Endothelial cell of umbilical vein (primary cell): Measurements from ENCODE around the gene MYOCD. TPM values are rescaled to one million over a fixed set of nuclear protein-coding genes. Genes with fewer than 3 reads are reported as not detected.

Experiments
- BruUV-seq: library from RNA; stranded (reverse); fragments of 400-500 nt; replicated peaks from 2 replicates; lab custom pipeline; 2021; lab: Mats Ljungman, UMichigan
- CTCF ChIA-PET: fragments of 300-600, 350-600 bp; sonication (Branson Sonifier 250); formaldehyde crosslinking; loops from one replicate; lab custom pipeline; 2021; ENCODE audit warnings: antibody characterized with exemption, inconsistent platforms; lab: Charles Lee
- POLR2A ChIA-PET: fragments of 300-600, 350-600 bp; sonication (Branson Sonifier 250); formaldehyde crosslinking; loops from one replicate; lab custom pipeline; 2021; ENCODE audit warnings: antibody characterized with exemption, inconsistent platforms; lab: Charles Lee
- DNase-seq: peaks from one replicate; pipeline ENCODE4 v3.0.0-alpha.2; 2011; ENCODE audit warnings: low read depth, low spot score
- FAIRE-seq: peaks from 2 replicates; lab custom pipeline; 2011; peaks lifted over from hg19 to GRCh38; lab: Jason Lieb, UNC
- H2AFZ ChIP-seq: 2 replicates; pipeline ENCODE4 v1.6.0; 2012; ENCODE audit warnings: low read depth, low read length, control low read depth, inconsistent platforms
- H3K27ac ChIP-seq: 2 replicates; pipeline ENCODE4 v1.5.1; 2011; ENCODE audit warnings: low read depth, mild to moderate bottlenecking, control low read depth, low read length, moderate library complexity; ENCODE audit not compliant: insufficient read depth
- H3K27me3 ChIP-seq, 2 experiments: 2 replicates each; pipeline versions ENCODE4 v1.6.0 to v1.6.1; 2011; ENCODE audit warnings: low read length in 2 of 2, mixed read lengths in 1 of 2; ENCODE audit not compliant: control insufficient read depth in 2 of 2, insufficient read depth in 2 of 2
- H3K36me3 ChIP-seq, 2 experiments: 2 replicates in 1 of 2; 3 replicates in 1 of 2; pipeline ENCODE4 v1.5.1; 2011; ENCODE audit warnings: low read length in 2 of 2, mild to moderate bottlenecking in 1 of 2, moderate library complexity in 1 of 2; ENCODE audit not compliant: control insufficient read depth in 2 of 2, insufficient read depth in 2 of 2; ENCODE audit errors: extremely low read depth in 1 of 2
- H3K4me1 ChIP-seq: 3 replicates; pipeline ENCODE4 v1.5.1; 2011; ENCODE audit warnings: mild to moderate bottlenecking, low read length; ENCODE audit not compliant: control insufficient read depth, insufficient read depth; ENCODE audit errors: extremely low read depth
- H3K4me2 ChIP-seq: 2 replicates; pipeline ENCODE4 v1.6.1; 2011; ENCODE audit warnings: low read length, control low read depth, mixed read lengths; ENCODE audit not compliant: insufficient read depth
- H3K4me3 ChIP-seq, 3 experiments: fragments of 200-600 bp in 1 of 3; sonication (generic), shearing (Covaris generic) in 1 of 3; replicated peaks in 1 of 3; 2 replicates each; pipeline ENCODE4 v1.5.1; 2011 to 2016; ENCODE audit warnings: control low read depth in 3 of 3, low read length in 3 of 3, mild to moderate bottlenecking in 2 of 3, inconsistent platforms in 1 of 3, low read depth in 1 of 3, moderate library complexity in 1 of 3; ENCODE audit not compliant: insufficient read depth in 1 of 3
- H3K79me2 ChIP-seq: 2 replicates; pipeline ENCODE4 v1.6.0; 2012; ENCODE audit warnings: low read length, inconsistent platforms; ENCODE audit not compliant: control insufficient read depth, insufficient read depth
- H3K9ac ChIP-seq: replicated peaks from 2 replicates; pipeline ENCODE3; 2011; ENCODE audit warnings: low read length, control low read depth; ENCODE audit not compliant: insufficient read depth; ENCODE audit errors: extremely low read depth
- H3K9me1 ChIP-seq: replicated peaks from 3 replicates; pipeline ENCODE4 v1.6.0; 2011; ENCODE audit warnings: mild to moderate bottlenecking, low read length; ENCODE audit not compliant: control insufficient read depth, insufficient read depth; ENCODE audit errors: extremely low read depth
- H3K9me3 ChIP-seq: replicated peaks from 2 replicates; pipeline ENCODE4 v1.5.1; 2012; ENCODE audit warnings: low read length, inconsistent platforms; ENCODE audit not compliant: control insufficient read depth, insufficient read depth
- H4K20me1 ChIP-seq: replicated peaks from 2 replicates; pipeline ENCODE3; 2011; ENCODE audit warnings: mild to moderate bottlenecking, low read length; ENCODE audit not compliant: control insufficient read depth, insufficient read depth; ENCODE audit errors: extremely low read depth
- CTCF ChIP-seq, 2 donors: IDR thresholded peaks; 1 replicate in 1 of 2; 2 replicates in 1 of 2; pipeline ENCODE4 v1.5.1; 2011; ENCODE audit warnings: low read length in 2 of 2, mild to moderate bottlenecking in 2 of 2, moderate library complexity in 2 of 2, control low read depth in 1 of 2, inconsistent platforms in 1 of 2, low read depth in 1 of 2; ENCODE audit not compliant: insufficient read depth in 1 of 2; ENCODE audit errors: extremely low read depth in 1 of 2
- EZH2 ChIP-seq: IDR thresholded peaks from 2 replicates; pipeline ENCODE4 v1.6.1; 2012; ENCODE audit warnings: borderline replicate concordance, low read depth, mild to moderate bottlenecking, moderate library complexity, low read length, inconsistent platforms; ENCODE audit not compliant: severe bottlenecking
- FOS ChIP-seq: IDR thresholded peaks from 2 replicates; pipeline ENCODE4 v1.6.1; 2011; ENCODE audit warnings: mild to moderate bottlenecking, low read length, moderate library complexity, borderline replicate concordance; ENCODE audit not compliant: insufficient read depth
- GATA2 ChIP-seq: IDR thresholded peaks from 2 replicates; pipeline ENCODE4 v1.7.0; 2011; ENCODE audit warnings: low read depth, mild to moderate bottlenecking, moderate library complexity, mixed read lengths, low read length; ENCODE audit not compliant: insufficient read length, insufficient read depth
- JUN ChIP-seq: IDR thresholded peaks from 2 replicates; pipeline ENCODE4 v1.6.1; 2011; ENCODE audit warnings: borderline replicate concordance, low read depth; ENCODE audit not compliant: insufficient read length, insufficient read depth
- MAX ChIP-seq: IDR thresholded peaks from 2 replicates; pipeline ENCODE4 v1.6.1; 2011; ENCODE audit not compliant: insufficient read depth, insufficient read length
- MYC ChIP-seq: IDR thresholded peaks from one replicate; pipeline ENCODE4 v1.6.1; 2011; ENCODE audit warnings: mild to moderate bottlenecking, low read depth, low read length
- POLR2A ChIP-seq: IDR thresholded peaks from 2 replicates; pipeline ENCODE4 v1.6.1; 2012; ENCODE audit warnings: low read depth, mild to moderate bottlenecking, control low read depth, low read length
- POLR2AphosphoS5 ChIP-seq: IDR thresholded peaks from 2 replicates; pipeline ENCODE4 v1.6.1; 2012; ENCODE audit warnings: low read depth, mild to moderate bottlenecking, control low read depth, low read length, moderate library complexity; ENCODE audit not compliant: insufficient read depth
- dilution Hi-C: fragments of 300-500 bp; cut with MboI; formaldehyde crosslinking; loops from one replicate; pipeline ENCODE4 v1.15.0; 2019; ENCODE audit warnings: low sequenced_read_pairs; ENCODE audit not compliant: extremely low pct_ligation_motif_present
- intact Hi-C: fragments of 100-400 bp; cut with micrococcal nuclease; formaldehyde crosslinking; loops from one replicate; pipeline ENCODE4 v1.10.0; 2022
- polyA plus RNA-seq, 4 experiments: library from polyadenylated mRNA; depleted of rRNA in 3 of 4; stranded (reverse) in 3 of 4; unstranded in 1 of 4; fragments of >200 nt; gene quantifications; 2 replicates each; pipeline versions ENCODE4 v1.2.1 to v1.2.3, GENCODE V29; 2011 to 2012; ENCODE audit warnings: missing spikeins in 1 of 4
- total RNA-seq: library from RNA; stranded (reverse); gene quantifications from 2 replicates; pipeline ENCODE4 v1.2.3, GENCODE V29; 2021

MYOCD gene
- total and polyA plus RNA-seq, 2 donors (not counting 3 experiments of a cell fraction or from before 2014, with no cell fraction given): not detected

- Histone ChIP-seq H3K79me2 (no peaks in the 10 kb centered on the region), H2AFZ (no peak overlapping the region), H3K4me1 (no peaks in the 10 kb centered on the region), H3K4me3 (no peak overlapping the region), H3K9me3 (no peaks in the 10 kb centered on the region), H4K20me1 (no peaks in the 10 kb centered on the region), H3K9ac (no peak overlapping the region), H3K36me3 (no peaks in the 10 kb centered on the region), H3K27me3 (no peaks in the 10 kb centered on the region), H3K27ac (no peak overlapping the region), H3K9me1 (no peaks in the 10 kb centered on the region), H3K4me2 (no peak overlapping the region)
- intact Hi-C loops (no loop called here), dilution Hi-C loops (no loop called here)
- DNase-seq (no peak), FAIRE-seq (no peak)
- ChIA-PET CTCF (no interaction called here), POLR2A (no interaction called here)
- TF ChIP-seq MYC: no peak
- TF ChIP-seq MAX: no peak
- TF ChIP-seq POLR2AphosphoS5: no peak
- no peak for TF ChIP-seq POLR2A
- TF ChIP-seq FOS: no peak
- no peak for TF ChIP-seq EZH2
- no peak for TF ChIP-seq GATA2
- TF ChIP-seq CTCF (IDR thresholded peaks at IDR 0.05; ENCODE audit: extremely low read depth in 1 of 2, insufficient read depth in 1 of 2, low read depth in 1 of 2, low read length in 2 of 2): no peak
- TF ChIP-seq JUN: no peak
- no TSS peak for BruUV-seq
These were observed 46.7 kb downstream of the MYOCD start for GRCh38 chr17:12712415-12712814.
